Activated CD8-positive, alpha-beta memory T cell treated with anti-CD3 and anti-CD28 coated beads for 36 hours (primary cell): ENCODE results near the gene CHST12. TPM values are rescaled to one million over a fixed set of nuclear protein-coding genes. Genes with fewer than 3 reads are reported as not detected.
"Not testable (repeated sequence)": the region's sequence is repeated elsewhere in the genome, so short reads cannot be mapped to it uniquely, and the experiment has no call there.

Source experiments
- CTCF ChIA-PET: fragments of 350-600 bp; sonication (Branson Sonifier 250); formaldehyde crosslinking; loops from one replicate; lab custom pipeline; 2021; ENCODE audit warnings: antibody characterized with exemption; lab: Charles Lee
- POLR2A ChIA-PET: fragments of 350-600 bp; sonication (Branson Sonifier 250); formaldehyde crosslinking; loops from one replicate; lab custom pipeline; 2021; ENCODE audit warnings: antibody characterized with exemption; lab: Charles Lee
- total RNA-seq, 2 experiments: library from RNA; stranded (reverse); gene quantifications; one replicate each; pipeline ENCODE4 v1.2.3, GENCODE V29; 2021

The CHST12 gene
- total RNA-seq, 2 experiments from 2014 or later: 5.7 to 6.3 TPM

DNA sequence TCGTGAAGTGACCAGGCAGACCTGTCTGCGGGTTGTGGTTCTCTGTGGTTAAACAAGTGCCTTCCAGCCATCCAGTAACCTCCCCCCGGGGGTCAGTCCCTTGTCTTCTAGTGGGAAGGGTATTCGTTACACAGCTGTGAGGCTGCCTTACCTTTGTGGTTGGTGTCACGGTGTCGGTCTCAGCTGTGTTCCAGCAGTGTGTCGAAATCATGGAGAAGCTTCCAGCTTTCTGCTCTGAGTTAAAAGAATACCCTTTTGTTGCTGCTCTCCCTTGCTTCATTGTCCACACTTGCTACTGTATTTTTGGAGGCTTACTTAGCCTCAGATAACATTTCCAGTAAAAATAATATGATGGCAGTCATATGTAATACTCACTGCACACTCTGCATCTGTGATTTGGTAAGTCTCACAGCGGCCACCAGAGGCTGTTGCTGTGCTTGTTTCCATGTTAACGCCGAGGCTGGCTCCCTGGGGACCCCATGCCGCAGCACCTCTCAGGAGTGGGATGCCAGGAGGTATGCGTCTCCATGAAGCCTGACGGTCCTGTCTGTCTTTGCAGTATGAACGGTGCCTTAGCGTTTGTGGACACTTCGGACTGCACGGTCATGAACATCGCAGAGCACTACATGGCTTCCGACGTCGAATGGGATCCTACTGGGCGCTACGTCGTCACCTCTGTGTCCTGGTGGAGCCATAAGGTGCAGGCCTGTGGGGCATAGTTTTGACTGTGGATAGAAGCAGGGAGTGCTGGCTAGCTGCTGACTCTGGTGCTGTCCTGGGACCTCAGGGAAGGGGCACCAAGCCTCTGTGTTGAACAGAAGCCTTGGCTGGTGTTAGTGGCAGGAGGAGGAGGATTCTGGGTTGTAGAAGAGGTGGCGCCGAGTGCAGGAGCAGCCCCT is 28.3 kb upstream of the CHST12 start:
- CTCF ChIA-PET: interaction anchor here (0.6 kb wide), 1 partner anchor 557 kb away, joined by 3 read pairs; no protein-coding TSS in a partner anchor
- POLR2A ChIA-PET: interaction anchor here (1.2 kb wide), 1 partner anchor 9 kb away, joined by 3 read pairs; no protein-coding TSS in a partner anchor

DNA sequence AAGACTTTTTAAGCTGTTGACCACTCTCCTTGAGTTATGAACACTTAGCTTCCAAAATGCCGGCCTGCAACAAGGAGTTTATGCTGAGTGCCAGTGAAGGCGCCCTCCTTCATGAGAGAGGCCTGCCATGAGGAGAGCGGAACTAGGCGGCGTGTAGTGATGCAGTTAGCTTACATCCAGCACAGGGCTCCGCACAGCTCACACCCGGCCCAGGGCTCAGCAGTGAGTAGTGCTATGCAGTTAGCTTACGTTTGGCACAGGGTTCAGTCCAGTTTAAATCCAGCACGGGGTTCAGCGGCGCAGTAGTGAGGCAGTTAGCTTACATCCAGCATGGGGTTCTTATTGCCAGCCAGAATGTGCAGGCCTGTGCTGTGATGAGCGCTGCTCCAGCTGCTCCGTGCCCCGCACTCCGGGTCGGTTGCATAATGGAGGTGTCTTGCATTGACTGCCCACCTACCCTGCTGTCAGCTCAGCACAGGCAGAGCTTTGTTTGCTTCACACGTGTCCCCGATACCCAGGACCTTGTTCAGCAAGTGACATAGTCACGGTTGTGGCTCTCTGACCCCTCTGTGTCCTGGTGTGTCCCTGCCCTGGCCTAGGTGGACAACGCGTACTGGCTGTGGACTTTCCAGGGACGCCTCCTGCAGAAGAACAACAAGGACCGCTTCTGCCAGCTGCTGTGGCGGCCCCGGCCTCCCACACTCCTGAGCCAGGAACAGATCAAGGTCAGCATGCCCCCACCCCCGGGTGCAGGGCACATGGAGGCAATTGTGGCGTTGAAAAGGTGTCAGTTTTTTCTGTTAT is 26.9 kb upstream of the CHST12 start:
- CTCF ChIA-PET: interaction anchor here (0.6 to 1.0 kb wide), 2 partner anchors 12 to 558 kb away, joined by 3 read pairs; no protein-coding TSS in a partner anchor
- POLR2A ChIA-PET: interaction anchor here (0.5 to 1.2 kb wide), 4 partner anchors 8 to 559 kb away, joined by 3 to 4 read pairs (median 4); no protein-coding TSS in a partner anchor

DNA sequence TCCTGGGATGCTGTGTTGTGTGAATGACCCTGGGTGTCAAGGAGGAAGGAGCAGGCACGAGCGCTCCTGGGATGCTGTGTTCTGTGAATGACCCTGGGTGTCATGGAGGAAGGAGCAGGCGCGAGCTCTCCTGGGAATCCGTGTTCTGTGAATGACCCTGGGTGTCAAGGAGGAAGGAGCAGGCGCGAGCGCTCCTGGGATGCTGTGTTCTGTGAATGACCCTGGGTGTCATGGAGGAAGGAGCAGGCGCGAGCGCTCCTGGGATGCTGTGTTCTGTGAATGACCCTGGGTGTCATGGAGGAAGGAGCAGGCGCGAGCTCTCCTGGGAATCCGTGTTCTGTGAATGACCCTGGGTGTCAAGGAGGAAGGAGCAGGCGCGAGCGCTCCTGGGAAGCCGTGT is 25.9 kb upstream of the CHST12 start:
- CTCF ChIA-PET, POLR2A ChIA-PET: not testable (repeated sequence)

DNA sequence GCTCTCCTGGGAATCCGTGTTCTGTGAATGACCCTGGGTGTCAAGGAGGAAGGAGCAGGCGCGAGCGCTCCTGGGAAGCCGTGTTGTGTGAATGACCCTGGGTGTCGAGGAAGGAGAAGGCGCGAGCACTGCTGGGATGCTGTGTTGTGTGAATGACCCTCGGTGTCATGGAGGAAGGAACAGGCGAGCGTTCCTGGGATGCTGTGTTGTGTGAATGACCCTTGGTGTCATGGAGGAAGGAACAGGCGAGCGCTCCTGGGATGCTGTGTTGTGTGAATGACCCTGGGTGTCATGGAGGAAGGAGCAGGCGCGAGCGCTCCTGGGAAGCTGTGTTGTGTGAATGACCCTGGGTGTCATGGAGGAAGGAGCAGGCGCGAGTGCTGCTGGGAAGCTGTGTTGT is 25.3 kb upstream of the CHST12 start:
- POLR2A ChIA-PET, CTCF ChIA-PET: not testable (repeated sequence)

DNA sequence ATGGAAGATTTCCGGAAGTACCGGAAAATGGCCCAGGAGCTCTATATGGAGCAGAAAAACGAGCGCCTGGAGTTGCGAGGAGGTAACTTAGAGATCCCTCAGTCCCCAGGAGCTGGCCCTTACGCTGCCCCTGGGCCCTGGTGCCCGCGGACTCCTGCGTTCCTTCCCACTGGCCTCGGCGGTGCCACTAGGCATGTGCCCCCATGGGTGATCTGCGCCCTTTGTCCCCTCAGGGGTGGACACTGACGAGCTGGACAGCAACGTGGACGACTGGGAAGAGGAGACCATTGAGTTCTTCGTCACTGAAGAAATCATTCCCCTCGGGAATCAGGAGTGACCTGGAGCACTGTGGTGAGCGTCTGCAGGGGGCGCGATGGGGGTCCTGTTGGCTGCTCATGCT is 24.2 kb upstream of the CHST12 start:
- ChIA-PET CTCF (no interaction called here), POLR2A (interaction anchor here (0.6 kb wide), 1 partner anchor 27 kb away, joined by 3 read pairs; no protein-coding TSS in a partner anchor)

DNA sequence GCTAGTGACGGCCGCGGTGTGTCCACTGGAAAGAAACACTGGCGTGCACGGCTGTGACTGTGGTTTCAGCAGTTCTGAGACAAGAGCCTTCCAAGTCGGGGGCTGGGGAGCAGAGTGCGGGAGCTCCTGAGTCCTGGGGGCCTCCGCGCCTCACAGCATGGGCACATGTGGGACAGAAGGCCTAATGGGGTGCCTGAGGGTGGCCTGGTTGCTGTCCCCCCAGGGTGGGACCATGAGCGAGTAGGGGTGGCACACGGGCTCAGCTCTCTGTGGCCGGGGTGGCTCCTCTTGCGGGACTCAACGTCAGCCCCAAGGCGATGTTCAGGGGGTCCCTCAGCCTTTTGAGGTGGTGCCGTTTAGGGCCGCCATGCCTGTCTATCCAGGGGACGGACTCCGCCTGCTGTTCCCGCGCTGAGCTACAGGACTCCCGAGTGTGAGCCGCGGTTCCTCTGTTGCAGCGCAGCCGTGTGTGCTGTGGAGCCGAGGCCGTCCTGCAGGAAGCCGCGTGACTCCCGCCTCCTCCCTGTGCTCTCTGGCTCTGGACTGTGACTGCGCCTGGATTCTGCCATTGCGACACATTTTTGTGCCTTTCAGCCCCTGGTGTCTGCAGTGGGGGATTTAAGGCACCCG is 23.5 kb upstream of the CHST12 start:
- CTCF ChIA-PET: interaction anchor here (0.7 kb wide), 1 partner anchor 52 kb away, joined by 4 read pairs; no protein-coding TSS in a partner anchor
- POLR2A ChIA-PET: no interaction called here

DNA sequence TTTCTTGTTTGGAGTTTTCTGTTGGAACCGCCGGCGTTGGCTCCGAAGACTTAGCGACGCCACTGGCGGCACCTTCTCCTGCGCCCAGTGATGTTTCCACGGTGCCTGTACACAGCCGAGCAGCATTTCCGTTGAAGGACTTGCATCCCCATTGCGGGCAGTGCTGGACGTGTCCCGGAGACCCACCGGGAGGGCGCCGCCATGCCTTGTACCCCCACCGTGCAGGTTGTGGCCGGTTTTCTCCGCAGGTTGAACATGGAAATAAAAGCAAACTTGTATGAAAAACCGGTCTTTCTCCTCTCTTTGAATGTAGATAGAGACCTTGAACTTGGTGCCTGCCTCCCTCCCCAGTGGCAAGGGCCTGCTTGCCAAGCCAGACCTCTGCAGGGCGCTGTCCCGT is 22.9 kb upstream of the CHST12 start:
- ChIA-PET CTCF (no interaction called here), POLR2A (no interaction called here)

DNA sequence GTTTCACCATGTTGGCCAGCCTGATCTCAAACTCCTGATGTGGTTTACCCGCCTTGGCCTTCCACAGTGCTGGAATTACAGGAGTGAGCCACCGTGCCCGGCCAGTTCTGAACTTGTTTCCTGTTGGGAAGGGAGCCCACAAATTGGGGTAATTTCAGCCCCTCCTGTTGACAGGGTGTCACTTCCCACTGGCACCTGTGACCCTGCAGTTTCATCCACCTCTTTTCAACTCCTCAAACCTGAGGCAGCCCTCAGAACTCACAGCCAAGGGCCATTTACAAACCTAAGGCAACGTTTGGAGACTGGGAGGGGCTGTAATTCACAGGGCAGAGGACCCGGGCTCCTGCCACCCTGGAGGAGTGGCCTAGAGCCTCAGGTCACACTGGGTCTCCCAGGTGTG is 22.2 kb upstream of the CHST12 start:
- ChIA-PET CTCF (interaction anchor here (0.6 kb wide), 1 partner anchor 16 kb away, joined by 3 read pairs; no protein-coding TSS in a partner anchor), POLR2A (no interaction called here)

DNA sequence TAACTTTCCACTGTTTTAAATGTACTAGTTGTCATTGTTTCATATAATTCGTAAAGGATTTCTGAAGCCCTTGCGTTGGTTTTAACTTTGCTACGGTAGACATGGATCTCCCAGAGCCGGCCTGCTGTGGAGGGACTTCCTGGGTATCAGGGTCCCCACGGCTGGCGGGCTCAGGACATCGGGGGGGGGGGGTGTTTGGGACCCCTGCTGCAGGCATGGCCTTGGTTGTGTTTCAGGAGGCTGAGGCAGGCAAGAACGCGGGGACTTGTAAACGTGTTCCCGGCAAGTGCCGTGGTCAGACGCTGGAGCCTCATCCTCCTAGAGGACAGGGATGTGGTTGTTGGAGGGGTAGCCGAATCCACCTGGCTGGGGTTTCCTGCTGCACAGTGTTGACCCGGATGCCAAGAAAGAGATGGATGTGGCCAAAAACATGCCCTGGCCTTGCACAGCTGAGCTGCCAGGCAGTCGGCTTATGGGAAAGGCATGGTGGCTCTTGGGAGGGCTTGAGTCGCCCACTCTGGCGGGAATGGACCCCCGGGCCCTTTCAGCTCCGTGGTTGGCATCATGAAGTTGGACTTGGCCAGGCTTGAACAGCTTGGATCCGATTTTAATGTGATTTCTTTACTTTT is 21.4 kb upstream of the CHST12 start:
- ChIA-PET CTCF (no interaction called here), POLR2A (no interaction called here)

DNA sequence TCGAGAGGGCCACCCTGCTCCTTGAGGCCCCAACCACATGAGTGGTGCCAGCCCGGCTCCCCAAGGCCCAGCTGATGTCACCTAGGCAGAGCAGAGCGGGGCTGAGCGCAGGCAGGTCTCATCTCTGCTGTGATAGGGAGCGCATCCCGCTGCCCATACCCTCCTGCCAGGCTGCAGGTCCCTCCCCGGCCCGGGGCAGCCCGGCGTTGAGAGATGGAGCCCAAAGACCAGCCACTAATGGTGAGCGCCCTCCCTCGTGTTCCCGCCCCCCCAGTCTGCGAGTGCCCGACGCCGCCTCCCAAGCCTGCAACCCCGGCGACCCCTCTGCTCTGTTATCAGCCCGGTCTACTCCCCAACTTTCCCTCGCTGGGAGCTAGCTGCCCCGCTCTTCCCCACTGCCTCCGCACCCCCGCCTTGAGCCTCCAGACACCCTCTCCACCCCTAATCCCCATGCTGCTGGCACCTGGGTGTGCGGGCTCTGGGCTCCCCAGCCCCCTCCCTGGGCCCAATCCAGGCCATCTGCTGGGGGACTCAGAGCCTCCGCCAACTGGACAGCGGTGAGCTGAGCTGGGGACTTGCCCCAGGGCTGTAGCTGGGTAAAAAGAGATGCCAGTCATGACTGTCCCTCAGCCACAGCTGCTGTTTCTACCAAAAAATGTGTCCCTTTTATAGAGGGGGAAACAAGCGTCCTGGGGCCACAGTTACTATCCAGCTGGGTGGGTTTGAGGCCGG is 19.7 kb upstream of the CHST12 start:
- ChIA-PET POLR2A (interaction anchor here (1.3 kb wide), 1 partner anchor 8 kb away, joined by 3 read pairs; no protein-coding TSS in a partner anchor), CTCF (interaction anchor here (0.9 to 1.6 kb wide), 3 partner anchors 15 to 47 kb away, joined by 3 to 5 read pairs (median 5); no protein-coding TSS in a partner anchor)

DNA sequence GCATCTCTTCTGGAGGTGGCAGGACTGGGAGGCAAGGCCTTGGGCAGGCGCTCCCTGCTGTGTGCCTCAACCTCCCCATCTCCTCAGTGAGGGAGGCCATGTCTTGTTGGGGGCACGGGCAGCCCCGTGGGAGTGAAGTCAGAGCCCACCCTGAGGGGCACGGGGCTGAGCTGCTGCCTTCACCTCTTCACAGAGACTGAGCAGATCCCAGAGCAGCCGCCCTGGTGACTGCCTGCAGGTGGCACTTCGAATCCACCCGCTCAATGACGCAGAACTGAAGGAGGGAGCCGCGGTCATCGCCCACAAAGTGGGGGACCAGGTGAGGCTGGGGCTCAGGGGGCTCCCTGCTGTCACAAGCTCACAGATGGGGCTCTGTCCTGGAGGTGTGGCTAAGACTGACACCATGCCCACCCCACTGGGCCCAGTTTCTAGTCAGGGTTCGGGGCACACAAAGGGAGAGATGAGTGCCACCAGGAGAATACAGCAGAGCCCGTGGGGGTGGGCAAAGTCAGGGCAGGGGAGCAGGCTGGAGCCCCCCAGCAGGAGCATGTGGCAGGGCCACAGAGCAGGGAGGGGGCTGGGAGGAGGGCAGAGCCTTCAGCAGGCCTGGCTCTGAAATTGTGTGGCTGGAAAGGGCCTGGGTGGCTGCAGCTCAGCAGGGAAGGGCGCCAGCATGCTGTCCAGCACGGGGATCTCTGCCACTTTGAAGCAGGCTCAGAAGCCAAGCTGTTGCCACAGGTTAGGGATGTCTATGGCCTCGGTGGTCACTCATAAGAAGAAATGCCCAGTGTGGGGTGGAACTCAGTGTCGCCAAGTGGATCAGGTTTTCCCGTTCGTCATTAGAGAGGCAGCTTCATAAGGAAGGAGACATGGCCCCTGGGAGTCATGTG is 18.8 kb upstream of the CHST12 start:
- ChIA-PET CTCF (interaction anchor here (0.9 to 1.6 kb wide), 3 partner anchors 16 to 47 kb away, joined by 3 to 5 read pairs (median 5); no protein-coding TSS in a partner anchor), POLR2A (interaction anchor here (1.3 kb wide), 1 partner anchor 9 kb away, joined by 3 read pairs; no protein-coding TSS in a partner anchor)

DNA sequence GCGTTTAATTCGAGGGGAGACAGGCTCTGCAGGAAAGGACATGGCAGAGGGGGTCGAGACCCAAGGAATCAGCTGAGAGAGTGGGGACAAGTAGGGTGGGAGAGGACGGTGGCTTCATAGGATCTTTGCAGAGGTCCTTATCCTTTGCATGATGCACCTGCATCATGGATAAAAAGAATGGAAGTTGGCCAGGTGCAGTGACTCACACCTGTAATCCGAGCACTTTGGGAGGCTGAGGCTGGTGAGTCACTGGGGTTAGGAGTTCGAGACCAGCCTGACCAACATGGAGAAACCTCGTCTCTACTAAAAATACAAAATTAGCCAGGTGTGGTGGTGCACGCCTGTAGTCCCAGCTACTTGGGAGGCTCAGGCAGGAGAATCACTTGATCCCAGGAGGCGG is 17.3 kb upstream of the CHST12 start:
- CTCF ChIA-PET: interaction anchor here (1.0 kb wide), 1 partner anchor 17 kb away, joined by 3 read pairs; the partner anchor contains the start of gene CHST12
- POLR2A ChIA-PET: not testable (repeated sequence)

DNA sequence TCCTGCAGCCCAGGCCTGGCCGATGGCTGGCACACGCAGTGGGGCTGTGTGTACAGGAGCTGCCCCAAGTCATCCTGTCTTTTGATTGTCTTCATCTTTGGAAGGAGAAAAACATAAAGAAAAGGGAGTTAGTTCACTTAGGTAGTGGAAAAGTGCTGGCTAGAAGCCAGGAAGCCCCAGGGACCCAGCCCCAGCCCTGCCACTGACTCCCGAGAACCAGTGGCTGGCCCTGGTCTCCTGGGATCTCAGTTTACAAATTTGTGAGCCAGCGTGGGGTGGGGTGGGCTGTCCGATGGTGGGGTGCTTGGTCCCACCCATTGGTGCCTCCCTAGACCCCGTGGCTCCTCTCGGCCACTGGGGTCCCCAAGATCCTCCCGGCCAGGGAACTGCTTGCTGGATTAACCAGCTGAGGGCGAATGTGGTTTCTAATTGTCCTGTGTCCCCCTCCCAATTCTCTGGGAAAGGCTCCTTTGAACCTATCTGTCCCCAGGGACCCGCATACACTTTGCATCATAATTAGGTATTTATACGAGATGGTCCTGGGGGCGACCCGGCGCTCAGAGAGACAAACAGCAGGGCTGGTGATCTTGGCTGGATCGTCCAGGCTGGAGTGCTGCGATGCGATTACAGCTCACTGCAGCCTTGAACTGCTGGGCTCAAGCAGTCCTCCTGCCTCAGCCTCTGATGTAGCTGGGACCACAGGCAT is 16.3 kb upstream of the CHST12 start:
- POLR2A ChIA-PET: no interaction called here
- CTCF ChIA-PET: no interaction called here

DNA sequence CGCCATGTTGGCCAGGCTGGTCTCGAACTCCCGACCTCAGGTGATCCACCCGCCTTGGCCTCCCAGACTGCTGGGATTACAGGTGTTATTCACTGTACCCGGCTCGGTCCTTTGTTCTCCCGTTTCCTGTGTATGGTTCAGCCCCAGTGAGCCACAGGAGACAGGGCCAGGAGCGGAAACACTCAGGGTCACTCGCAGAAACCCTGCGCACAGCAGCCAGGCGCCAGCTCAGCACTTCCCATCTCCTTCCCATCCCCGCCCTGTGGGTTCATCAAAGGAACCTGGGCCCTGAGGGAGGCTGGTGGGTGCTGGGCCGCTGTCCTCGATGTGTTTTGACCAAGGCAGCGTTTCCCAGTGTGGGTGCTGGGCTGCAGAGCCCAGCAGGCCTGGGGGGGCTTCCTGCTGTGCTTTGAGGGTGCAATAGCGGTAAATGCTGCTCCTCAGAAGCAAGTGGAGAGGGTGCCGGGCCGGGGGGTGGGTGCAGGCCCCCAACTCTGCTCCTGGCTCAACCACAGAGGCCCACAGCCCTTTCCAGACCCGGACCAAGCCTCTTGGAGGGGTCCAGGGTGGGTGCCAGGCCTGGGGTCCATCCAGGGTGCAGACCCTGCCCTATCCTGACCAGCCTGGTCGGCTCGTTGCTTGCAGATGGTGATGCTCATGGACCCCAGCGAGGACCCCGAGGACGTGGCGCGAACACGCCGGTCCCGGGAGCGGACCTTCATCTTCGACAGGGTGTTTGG is 15.3 kb upstream of the CHST12 start:
- ChIA-PET POLR2A (no interaction called here), CTCF (interaction anchor here (0.7 kb wide), 1 partner anchor 23 kb away, joined by 3 read pairs; no protein-coding TSS in a partner anchor)

DNA sequence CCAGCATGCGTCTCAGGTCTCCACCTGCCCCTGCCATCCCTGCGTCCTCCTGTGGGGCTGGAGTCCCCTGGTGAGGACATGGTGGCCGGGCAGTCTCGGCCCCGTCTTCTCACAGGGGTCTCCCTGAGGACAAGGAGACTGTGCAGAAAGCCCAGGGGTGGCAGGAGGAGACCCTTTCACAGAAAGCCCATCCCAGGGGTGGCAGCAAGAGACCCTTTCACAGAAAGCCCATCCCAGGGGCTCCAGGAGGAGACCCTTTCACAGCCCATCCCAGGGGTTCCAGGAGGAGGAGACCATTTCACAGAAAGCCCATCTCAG is 14.8 kb upstream of the CHST12 start:
- ChIA-PET POLR2A (no interaction called here), CTCF (no interaction called here)
